EL (cell line): ENCODE results near the gene CAMK1D.

ENCODE experiments used
- DNase-seq: peaks from one replicate; pipeline ENCODE4 v3.0.0-alpha.2; 2016

The CAMK1D gene

DNA sequence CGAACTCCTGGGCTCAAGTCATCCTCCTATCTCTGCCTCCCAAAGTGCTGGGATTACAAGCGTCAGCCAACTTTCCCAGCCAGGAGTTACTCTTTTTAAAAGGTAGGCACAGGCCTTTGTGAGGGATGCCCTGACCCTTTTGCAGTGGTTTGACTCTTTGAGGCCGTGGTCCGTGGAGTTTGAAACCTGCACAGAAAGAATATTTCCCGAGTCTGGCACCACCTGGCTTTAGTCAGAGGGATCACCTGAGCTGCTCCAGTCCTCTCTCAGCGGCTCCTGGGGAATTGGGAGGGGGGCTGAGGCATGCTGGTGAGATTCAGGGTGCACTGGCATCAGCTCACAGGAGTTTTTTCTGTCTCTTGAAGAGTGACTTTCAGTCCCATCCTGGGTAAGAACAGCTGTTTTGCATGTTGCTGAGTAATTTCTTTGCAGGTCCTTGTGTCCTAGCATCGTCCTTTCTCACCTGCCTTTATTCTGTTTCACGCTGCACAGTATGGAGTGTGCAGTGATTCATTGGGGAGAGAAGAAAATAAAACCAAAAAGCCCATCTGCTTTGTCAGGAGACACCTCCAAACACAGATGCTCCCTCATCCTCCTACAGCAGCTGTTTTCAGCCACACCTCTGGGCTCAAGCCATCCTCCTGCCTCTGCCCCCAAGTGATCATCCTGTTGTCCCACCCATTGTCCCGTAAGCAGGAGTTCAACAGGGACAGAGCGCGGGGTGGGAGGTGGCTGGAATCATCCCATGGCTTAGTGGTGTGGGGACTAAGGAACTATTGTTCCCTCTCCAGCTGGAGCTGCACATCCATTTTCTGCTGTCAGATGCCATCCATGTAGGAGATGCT lies 284.7 kb downstream of the CAMK1D start:
- DNase-seq, result no peak

DNA sequence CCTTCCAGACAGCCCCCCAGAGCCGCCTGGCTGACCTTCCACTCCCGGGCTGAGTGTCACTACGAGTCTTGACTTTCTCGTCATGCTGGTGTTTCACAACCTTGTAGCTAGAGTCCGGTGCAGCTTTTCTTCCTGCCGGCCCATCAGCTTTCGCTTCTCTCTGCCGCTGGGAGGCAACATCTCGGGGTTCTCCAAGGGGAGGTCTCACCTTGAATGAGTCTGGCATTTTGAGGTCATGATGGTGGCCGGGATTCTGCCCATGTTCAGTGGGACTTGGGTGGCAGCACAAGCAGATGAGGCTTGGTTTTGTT lies 285.2 kb downstream of the CAMK1D start:
- no peak for DNase-seq

DNA sequence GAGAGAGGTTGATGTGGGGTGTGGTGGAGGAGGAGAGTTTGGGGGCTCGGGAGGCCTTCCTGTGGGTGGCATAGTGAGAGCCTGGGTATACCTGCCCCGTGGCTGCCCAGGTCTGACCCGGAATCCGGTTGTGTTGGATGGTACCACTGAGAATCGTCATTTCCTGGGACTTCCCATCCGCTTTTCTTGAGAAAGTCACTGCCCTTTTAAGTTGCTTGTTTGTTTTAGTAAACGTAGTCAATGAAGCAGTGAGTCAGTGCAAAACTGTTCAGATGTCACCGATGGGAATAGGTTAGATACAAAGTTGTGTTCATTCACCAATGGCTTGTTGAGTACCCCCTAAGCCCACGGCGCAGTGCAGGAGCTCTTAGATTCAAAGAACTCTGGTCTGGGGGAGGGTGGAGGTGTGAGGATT lies 285.8 kb downstream of the CAMK1D start:
- DNase-seq, result no peak

DNA sequence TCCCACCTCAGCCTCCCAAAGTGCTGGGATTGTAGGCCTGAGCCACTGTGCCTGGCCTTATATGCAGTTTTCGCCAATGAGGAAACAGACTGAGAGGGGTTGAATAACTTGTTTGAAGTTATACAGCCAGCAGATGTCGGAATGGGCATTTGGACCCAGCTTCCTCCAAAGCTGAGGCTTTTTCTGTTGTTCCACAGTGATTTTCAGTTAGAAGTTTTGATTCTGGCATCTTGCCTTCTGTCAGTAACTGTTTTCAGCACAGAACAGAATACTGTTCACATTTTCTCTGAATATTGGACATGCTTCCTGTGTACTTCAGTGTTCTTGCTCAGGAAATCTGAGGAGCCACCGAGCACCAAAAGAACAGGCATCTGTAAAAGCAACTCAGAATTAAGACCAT lies 287.2 kb downstream of the CAMK1D start:
- no peak for DNase-seq

DNA sequence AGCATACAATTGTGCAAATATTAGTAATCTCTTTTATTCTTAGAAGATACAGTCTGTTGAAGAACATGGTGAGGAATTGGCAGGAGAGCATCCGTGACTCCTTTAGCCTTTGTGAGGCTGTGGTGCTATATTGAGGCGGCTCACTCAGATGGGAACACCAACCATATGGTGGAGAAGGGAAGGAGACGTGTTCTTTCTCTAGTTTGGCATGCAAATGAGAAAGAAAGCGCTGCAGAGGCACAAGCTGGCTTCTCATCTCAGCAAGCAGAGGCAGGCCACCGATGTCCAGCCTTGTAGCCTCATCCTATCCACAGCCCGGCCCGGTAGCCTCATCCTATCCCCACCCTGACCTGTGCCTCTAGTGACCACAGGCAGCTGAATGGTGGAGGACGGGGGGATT lies 288.3 kb downstream of the CAMK1D start:
- no peak for DNase-seq

DNA sequence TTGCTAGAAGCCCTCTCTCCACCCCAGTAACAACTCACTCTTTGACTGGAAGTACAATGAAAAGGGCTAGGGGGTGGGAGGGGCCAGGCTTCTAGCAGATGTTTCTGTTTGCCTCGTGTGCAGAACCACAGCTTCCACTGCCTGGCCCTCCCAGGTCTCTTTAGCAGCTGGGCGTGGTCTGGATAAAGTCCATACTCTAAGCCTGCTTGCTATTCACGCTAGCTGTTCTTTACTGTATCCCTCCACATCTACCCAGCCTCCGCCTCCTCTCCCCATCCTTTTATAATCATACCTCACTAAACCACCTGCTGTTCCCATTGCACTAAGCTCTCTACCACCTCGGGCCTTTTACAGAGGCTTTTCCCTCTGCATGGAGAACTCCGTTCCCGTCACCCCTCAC lies 288.8 kb downstream of the CAMK1D start:
- peak; percentile 3 for DNase-seq

DNA sequence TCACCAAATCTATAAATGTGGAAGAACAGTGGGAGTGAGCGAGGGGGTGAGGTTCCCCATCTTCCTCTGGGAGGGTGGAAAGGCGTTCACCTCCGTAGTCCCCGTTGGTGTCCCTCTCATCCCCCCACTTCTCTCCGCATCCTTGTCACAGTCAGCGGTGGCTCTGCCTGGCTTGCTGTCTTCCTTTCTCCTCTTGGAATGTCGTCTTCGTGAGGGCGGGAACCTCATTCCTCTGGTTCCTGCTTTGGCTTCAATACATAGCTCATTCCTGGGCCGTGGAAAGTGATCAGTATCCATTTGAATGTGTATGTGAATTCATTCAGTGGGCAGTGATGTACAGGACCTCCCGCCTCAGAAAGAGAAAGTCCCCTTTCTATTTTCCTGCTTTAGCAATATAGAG lies 289.4 kb downstream of the CAMK1D start:
- DNase-seq, result no peak

DNA sequence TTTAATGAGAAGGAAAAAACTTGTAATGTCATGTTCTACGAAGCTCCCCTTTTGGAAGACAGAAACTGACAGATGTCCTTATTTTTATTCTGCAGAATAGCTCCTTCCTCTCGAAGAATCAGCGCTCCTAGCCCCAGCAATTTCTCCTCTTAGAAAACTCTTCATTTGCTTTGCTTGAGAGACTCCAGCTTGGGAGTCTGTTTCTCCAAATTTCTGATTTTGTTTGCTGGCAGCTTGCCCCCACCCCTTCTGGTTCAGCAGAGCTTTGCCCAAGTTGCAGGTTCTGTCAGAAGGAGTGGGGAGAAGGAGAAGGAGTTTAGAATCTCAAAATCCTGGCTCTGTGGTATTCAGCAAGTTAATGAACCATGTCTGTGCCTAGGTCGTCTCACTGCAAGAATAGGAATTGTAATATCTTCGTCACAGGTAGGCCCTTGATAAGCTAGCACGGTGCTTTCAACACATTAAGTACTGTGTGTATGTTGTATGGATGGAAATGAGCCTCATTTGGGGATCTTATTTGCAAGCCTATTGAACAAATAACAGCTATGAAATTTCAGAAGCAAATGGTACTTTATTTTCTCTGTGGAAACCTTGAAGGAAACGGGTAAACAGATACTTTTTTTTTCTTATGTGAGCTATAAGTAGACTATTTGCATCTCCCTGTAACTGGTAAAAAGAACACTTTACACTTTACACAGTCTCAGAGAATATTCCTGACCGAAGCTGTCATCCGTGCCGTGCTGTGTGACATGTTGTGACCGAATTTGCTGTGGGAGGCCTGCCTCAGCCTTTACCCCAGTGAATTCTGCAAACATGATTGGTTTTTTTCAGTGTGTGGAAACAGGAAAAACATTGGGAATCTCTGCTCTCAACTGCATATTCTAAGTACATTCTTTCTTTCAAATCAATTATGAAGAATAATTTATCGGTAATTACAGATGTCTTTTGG lies 290.9 kb downstream of the CAMK1D start:
- DNase-seq, result no peak

DNA sequence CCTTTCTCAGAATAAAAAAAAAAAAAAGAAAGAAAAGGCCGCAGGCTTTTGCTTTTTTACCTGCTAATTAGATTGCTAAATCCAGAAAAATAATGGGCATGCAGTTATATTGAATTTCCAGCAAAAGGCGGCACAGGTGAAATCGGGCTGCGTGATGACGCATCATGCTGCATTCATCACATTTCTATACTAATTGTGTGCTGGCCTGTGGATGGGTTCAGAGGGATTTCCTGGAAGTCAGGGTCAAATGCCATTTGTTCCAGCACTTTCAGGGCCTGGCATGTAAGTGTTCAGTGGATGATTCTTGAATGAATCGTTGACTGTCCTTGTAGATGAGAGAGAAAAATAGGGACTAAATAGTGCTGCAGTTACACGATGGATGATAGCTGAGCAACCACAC lies 292.7 kb downstream of the CAMK1D start:
- no peak for DNase-seq

DNA sequence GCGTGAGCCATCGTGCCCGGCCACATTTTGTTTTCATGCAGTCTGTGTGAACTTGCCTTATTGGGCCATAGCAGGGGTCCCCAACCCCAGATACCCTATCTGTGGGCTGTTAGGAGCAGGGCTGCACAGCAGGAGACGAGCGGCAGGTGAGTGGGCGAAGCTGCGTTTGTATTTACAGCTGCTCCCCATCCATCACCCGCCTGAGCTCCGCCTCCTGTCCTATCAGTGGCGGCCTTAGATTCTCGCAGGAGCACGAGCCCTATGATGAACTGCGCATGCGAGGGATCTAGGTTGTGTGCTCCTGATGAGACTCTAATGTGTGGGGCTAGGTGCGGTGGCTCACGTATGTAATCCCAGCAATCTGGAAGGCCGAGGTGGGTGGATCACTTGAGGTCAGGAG lies 293.9 kb downstream of the CAMK1D start:
- DNase-seq, result no peak

DNA sequence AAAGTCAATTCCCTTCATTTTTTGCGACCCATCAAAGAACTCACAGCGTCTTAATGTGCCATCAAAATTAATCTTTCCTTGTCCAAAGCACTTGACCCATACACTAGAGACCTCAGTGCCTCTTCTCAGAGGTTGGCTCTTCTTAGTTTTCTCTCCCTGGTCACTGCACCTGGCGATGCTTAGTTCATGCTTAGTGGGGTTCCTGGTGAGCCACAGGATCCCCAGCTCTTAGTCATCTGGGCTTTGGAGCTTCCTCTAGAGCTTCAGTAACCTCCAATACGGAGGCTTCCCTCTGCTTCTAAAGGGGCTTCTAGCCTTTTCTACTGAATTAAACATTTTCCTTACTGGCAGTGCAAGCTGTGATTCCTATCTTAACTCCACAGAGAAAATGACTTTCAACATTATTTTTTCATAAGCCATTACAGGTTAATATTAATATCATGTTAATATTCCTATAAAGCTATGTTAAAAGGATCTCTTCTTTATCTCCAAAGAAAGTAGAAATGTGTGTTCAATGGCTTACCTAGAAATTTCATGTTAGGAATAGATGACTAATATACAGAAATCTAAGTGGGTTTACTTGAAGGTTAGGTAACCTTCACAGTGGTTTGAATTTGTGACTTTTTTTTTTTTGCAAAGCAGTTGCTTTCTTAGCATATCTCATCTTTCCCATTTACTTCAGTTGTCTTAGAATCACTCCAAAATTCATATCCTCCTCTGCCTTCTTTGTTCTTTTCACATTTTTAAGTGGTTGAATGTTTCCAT lies 295.2 kb downstream of the CAMK1D start:
- no peak for DNase-seq

DNA sequence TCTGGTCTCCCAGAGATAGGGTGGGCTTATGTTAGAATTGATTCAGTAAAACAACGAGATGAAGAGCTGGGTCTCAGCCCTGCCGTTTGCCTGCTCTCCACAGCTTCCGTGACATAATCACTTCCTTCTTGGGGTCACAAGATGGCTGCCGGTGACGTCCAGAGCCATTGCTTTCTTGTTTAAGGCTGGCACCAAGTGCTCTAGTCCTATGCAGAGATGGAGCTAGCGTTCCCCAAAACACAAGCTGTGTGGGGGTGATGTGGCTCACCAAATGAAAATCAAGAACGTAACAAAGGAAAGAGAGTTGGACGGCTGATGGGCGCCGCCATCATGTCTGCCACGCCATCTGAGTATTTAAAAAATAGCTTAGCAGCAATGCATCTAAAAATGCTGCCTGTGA lies 296.1 kb downstream of the CAMK1D start:
- DNase-seq, result no peak

DNA sequence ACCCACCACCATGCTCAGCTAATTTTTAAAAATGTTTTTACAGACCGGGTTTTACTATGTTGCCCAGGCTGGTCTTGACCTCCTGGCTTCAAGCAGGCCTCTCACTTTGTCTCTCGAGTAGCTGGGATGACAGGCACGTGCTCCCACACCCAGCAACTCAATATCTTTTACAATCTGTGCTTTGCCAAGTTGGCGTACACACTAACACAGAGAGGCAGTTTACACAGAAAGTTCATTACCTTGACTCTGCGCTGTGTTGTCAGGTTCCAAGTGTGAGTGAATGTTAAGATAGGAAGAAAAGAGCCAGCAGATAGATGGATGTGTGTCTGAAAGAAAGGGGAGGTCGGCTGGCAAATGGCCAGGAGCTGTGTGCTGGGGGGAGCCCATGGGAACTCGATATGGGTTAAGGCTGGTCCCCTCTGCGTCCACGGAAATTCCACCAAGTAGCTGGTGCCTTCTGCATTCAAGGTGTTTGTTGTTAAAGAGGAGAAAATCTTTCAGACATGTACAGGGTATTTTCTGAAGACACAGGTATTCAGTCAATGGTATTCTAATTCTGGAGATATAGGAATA lies 299.8 kb downstream of the CAMK1D start:
- no peak for DNase-seq

DNA sequence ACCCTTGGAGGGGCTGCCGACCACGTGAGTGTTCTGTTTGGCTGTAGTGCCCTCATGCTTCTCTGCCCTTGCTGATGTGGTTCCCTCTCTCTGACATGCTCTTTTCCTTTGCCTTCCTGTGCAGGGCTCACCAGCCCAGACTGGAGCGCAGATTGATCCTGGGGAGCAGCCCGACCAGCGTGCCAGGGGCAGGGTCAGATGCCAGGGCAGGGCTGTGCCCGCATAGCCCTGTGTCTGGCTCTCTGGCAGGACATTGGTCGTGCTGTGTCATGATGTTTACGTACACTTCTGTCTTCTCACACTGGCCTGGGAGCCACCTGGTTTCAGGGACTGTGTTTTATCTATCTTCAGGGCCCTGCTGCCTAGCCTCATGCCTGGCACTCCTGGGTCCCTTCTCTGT lies 300.8 kb downstream of the CAMK1D start:
- DNase-seq, result no peak

DNA sequence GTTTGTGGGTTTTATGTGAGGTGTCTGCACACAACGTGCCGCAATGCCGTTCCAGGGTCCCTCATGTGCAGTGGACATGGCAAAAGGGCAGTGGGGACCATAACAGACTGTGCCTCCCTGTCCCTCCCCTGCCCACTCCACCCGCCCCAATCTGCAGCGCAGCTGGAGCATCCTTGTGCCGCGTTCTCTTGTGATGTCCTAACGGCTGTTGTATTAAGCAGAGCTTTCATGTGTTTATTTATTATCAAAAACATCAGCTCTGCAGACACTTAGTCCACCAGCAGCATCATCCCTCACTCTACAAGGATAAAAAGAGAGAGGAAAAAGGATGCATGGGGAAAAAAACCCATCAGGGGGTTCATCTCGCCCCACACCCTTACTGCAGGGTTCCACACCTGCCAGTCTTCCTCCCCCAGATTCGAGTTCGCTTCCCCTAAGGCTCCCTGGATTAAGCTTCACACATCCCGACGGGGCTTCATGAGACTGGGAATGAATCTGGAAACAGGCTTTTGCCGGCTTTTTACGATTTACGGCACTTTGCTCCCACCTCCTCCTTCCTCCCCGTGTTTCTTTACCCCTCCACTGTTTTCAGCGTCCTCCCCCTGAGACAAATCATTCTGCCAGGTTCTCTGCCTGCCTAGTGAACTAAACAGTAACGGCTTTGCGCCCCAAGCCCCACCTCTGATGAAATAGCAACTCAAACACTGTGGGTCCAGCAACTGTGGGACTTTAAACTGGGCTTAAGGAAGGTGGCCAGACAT lies 301.4 kb downstream of the CAMK1D start:
- no peak for DNase-seq

DNA sequence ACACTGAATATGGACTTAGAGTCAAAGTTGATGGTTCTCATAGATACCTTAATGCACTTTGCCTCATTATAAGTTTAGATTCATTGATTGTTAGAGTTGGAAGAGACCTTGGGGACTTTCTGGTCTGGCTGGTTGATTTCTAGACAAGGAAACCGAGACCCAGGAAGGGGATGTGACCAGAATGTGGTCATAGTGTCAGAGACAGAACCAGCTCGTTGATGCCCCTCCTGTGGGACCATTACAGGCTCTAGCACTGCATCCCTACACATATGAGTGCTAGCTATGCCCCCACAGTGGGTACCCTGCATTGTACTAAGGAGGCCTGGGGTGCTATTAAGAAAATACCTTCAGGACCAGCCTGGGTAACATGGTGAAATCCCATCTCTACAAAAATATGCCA lies 306.6 kb downstream of the CAMK1D start:
- no peak for DNase-seq

DNA sequence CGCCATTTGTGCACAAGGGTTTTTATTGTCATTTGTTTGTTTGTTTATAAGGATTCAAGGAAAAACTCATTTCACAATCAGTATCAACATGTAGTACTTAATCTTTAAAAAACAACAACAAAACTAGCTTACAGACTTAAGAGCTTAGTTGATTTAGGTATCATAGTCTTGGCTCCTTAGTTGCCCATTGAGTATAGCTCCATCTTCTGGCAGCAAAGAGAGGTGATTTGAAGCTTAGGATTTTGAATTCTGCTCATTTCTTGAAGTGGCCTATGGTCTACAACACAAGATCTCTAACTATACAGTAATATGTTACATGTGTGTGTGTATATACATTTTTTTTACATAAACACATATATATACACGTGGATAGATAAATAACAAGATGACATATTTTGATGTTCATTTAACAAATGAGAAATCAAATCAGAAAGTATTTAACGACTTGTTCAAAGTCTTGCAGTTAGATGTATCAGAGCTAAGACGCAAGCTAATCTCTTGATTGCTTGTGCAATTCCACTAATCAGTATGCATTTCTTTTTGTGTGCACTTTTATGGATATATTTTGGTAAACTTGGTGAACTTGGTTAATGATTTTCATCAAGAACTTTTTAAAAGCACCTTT lies 307.3 kb downstream of the CAMK1D start:
- DNase-seq, result peak; percentile 40

DNA sequence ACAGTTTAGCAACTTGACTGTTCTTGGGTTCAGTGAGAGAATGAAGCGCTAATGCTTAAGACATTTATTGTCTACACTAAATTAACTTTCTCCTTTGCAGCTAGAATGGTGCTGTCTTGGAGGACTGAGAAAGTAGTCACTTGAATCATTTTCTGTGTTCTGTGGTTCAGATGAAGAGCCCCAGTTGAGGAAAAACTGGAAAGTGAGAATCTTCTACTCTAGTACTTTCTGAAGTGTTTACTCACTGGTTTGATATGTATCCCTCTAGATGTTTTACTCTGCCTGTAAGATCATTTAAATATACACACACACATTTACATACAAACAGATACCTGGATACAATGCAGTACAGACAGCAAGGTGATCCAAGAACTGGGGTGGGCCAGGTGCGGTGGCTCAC lies 308.1 kb downstream of the CAMK1D start:
- DNase-seq, result no peak

DNA sequence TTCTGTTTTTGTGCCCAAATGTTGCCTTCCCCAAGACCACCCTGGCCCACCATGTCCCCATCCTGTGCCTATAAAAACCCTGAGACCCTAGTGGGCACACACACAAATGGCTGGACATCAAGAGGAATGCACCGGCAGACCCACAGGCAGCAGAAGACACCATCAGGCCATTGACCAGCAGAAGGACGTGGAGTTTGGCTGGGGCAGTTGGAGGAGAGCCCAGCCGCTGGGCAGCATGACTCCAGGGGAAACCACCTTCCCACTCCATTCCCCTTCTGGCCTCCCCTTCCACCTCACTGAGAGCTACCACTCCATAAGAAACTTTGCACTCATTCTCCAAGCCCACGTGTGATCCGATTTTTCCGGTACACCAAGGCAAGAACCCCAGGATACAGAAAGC lies 309.2 kb downstream of the CAMK1D start:
- no peak for DNase-seq

DNA sequence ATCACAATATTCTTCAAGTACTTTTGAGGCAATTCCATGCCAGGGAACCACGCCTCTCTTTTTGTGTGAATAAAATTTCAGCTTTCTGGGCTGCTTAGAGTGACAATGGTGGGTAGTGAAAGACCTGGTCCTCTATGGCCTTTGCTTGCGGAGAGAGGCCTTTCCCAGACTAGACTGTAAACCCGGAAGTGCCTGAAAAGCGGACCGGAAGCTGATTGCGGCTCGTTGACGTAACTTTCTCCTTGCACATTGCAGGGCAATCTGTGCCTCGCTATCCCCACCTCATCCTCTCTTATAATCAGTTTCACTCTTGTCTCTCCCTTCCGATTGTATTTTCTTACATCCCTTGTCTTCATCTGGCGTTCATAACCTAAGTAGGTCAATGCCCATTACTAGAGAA lies 310.4 kb downstream of the CAMK1D start:
- no peak for DNase-seq

DNA sequence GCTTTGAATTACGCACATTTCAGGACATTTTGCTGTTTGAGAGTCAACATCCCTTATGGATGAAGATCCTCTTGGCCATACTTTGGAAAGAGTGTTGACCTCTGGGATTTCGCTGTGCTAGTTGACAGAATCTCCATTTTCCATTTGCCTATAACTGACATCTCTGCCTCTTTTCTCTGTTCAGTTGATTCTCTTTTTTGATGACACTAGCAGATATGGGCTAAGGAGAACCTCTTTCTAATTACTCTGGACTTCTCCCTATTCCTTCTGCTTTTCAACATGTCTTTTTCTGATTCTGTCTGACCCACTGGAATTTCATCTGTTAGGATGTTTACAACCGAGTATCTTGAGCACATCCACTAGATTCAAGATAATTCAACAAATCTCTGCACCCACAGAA lies 311.5 kb downstream of the CAMK1D start:
- no peak for DNase-seq

DNA sequence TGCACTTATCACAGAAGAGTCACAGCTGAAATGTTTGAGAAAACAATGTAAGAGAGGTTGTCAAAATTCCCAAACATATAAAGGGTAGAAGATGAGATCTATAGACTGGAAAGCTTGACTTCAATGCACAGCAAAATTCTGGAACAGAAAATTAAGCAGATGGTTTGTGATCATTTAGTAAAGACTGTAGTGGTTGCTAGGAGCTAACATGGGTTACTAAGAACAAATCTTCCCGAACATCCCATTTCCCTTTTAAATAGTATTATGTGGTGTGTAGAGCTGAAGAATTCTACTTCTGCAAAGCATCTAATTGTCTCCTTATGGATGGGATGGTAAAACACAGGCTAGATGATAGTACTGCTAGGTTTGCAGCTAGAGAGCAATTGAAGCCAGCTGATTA lies 312.3 kb downstream of the CAMK1D start:
- no peak for DNase-seq
